ENCODE measurements around the gene FOXI2.

GRCh38 chr10:127687548-127687947, 49.4 kb upstream of the FOXI2 start:
- TF ChIP-seq CTCF (IDR thresholded peaks at IDR 0.05) (no peak), ZFX (IDR thresholded peaks at IDR 0.05; ENCODE audit: borderline replicate concordance) (no peak)

All from 22Rv1 (cell line).